Stimulated activated memory B cell treated with anti-CD40 and anti-IgM and Interleukin-4, amounts not matched to agents 10 μg/mL and 1 μg/mL and 100 μg/mL, for 72 hours (primary cell): ENCODE measurements around the gene TSPEAR.
"Not testable (repeated sequence)": the region's sequence is repeated elsewhere in the genome, so short reads cannot be mapped to it uniquely, and the experiment has no call there.

Experiments used
- ATAC-seq: fragments of 150-1000 bp; cut with Tn5 transposase; 2 replicates; pipeline ENCODE4 v1.10.0; 2021
- H3K27ac Mint-ChIP-seq: one replicate; pipeline ENCODE4 v1.8.0; 2022; ENCODE audit warnings: mild to moderate bottlenecking, mixed read lengths
- H3K27me3 Mint-ChIP-seq: one replicate; pipeline ENCODE4 v1.8.0; 2022; ENCODE audit warnings: mixed read lengths
- H3K36me3 Mint-ChIP-seq: one replicate; pipeline ENCODE4 v1.8.0; 2022; ENCODE audit warnings: mixed read lengths
- H3K4me1 Mint-ChIP-seq: one replicate; pipeline ENCODE4 v1.8.0; 2022; ENCODE audit warnings: mixed read lengths
- H3K4me3 Mint-ChIP-seq: one replicate; pipeline ENCODE4 v1.8.0; 2022; ENCODE audit warnings: mild to moderate bottlenecking, moderate library complexity, mixed read lengths
- H3K9me3 Mint-ChIP-seq: one replicate; pipeline ENCODE4 v1.8.0; 2022; ENCODE audit warnings: mixed read lengths

Gene TSPEAR

GRCh38 chr21:44692798-44693512, 18.4 kb downstream of the TSPEAR start:
- Mint-ChIP-seq H3K27ac (no peak overlapping the region), H3K27me3 (peaks cover 38% of the 10 kb centered on the region), H3K4me1 (no peaks in the 10 kb centered on the region), H3K9me3 (peaks cover 8% of the 10 kb centered on the region), H3K36me3 (no peaks in the 10 kb centered on the region), H3K4me3 (no peak overlapping the region)
- ATAC-seq = no peak

GRCh38 chr21:44691686-44692085, 19.7 kb downstream of the TSPEAR start:
- no peak for ATAC-seq
- peaks cover 38% of the 10 kb centered on the region for H3K27me3 Mint-ChIP-seq
- no peak overlapping the region for H3K4me3 Mint-ChIP-seq
- no peak overlapping the region for H3K27ac Mint-ChIP-seq
- H3K9me3 Mint-ChIP-seq = peaks cover 8% of the 10 kb centered on the region
- no peaks in the 10 kb centered on the region for H3K4me1 Mint-ChIP-seq
- no peaks in the 10 kb centered on the region for H3K36me3 Mint-ChIP-seq

- not testable (repeated sequence) for H3K9me3 Mint-ChIP-seq, H3K4me1 Mint-ChIP-seq, H3K4me3 Mint-ChIP-seq, ATAC-seq, H3K27ac Mint-ChIP-seq, H3K36me3 Mint-ChIP-seq
- H3K27me3 Mint-ChIP-seq = peaks cover 43% of the 10 kb centered on the region
These were observed 21.6 kb downstream of the TSPEAR start for GRCh38 chr21:44689740-44690139.

- H3K4me1 Mint-ChIP-seq = no peaks in the 10 kb centered on the region
- H3K27me3 Mint-ChIP-seq = peaks cover 60% of the 10 kb centered on the region
- H3K36me3 Mint-ChIP-seq = no peaks in the 10 kb centered on the region
- H3K27ac Mint-ChIP-seq = no peak overlapping the region
- ATAC-seq = no peak
- peaks cover under 1% of the 10 kb centered on the region for H3K9me3 Mint-ChIP-seq
- H3K4me3 Mint-ChIP-seq = no peak overlapping the region
These were observed 23.7 kb downstream of the TSPEAR start for GRCh38 chr21:44687671-44688070.

- Mint-ChIP-seq H3K27me3 (peaks cover 67% of the 10 kb centered on the region), H3K27ac (no peak overlapping the region), H3K36me3 (no peaks in the 10 kb centered on the region), H3K4me3 (no peak overlapping the region), H3K4me1 (no peaks in the 10 kb centered on the region), H3K9me3 (no peaks in the 10 kb centered on the region)
- ATAC-seq = no peak
These were observed 24.4 kb downstream of the TSPEAR start for GRCh38 chr21:44686843-44687561.

GRCh38 chr21:44686000-44686781, 25.2 kb downstream of the TSPEAR start:
- Mint-ChIP-seq H3K9me3 (no peaks in the 10 kb centered on the region), H3K4me3 (no peak overlapping the region), H3K4me1 (no peaks in the 10 kb centered on the region), H3K27me3 (peaks cover 75% of the 10 kb centered on the region), H3K27ac (no peak overlapping the region), H3K36me3 (no peaks in the 10 kb centered on the region)
- ATAC-seq = no peak

- H3K9me3 Mint-ChIP-seq, ATAC-seq, H3K27ac Mint-ChIP-seq, H3K36me3 Mint-ChIP-seq, H3K4me3 Mint-ChIP-seq, H3K4me1 Mint-ChIP-seq: not testable (repeated sequence)
- H3K27me3 Mint-ChIP-seq = peaks cover 86% of the 10 kb centered on the region
These were observed 26.3 kb downstream of the TSPEAR start for GRCh38 chr21:44685050-44685449.

GRCh38 chr21:44684483-44684882, 26.9 kb downstream of the TSPEAR start:
- Mint-ChIP-seq H3K27ac (no peak overlapping the region), H3K4me1 (no peaks in the 10 kb centered on the region), H3K36me3 (no peaks in the 10 kb centered on the region), H3K4me3 (no peak overlapping the region), H3K27me3 (peaks cover 90% of the 10 kb centered on the region), H3K9me3 (no peaks in the 10 kb centered on the region)
- no peak for ATAC-seq

GRCh38 chr21:44684077-44684476, 27.3 kb downstream of the TSPEAR start:
- Mint-ChIP-seq H3K27me3 (peaks cover 90% of the 10 kb centered on the region), H3K27ac (no peak overlapping the region), H3K4me3 (no peak overlapping the region), H3K4me1 (no peaks in the 10 kb centered on the region), H3K9me3 (no peaks in the 10 kb centered on the region), H3K36me3 (no peaks in the 10 kb centered on the region)
- no peak for ATAC-seq

- ATAC-seq = no peak
- no peaks in the 10 kb centered on the region for H3K36me3 Mint-ChIP-seq
- H3K27ac Mint-ChIP-seq = no peak overlapping the region
- H3K4me3 Mint-ChIP-seq = no peak overlapping the region
- H3K4me1 Mint-ChIP-seq = no peaks in the 10 kb centered on the region
- H3K9me3 Mint-ChIP-seq = no peaks in the 10 kb centered on the region
- peaks cover 77% of the 10 kb centered on the region for H3K27me3 Mint-ChIP-seq
These were observed 28.7 kb downstream of the TSPEAR start for GRCh38 chr21:44682580-44683151.

- H3K9me3 Mint-ChIP-seq = no peaks in the 10 kb centered on the region
- H3K27me3 Mint-ChIP-seq = peaks cover 70% of the 10 kb centered on the region
- no peak for ATAC-seq
- H3K4me1 Mint-ChIP-seq = no peaks in the 10 kb centered on the region
- H3K4me3 Mint-ChIP-seq = no peak within 1 kb of the TSS
- H3K27ac Mint-ChIP-seq = no peak within 1 kb of the TSS
- H3K36me3 Mint-ChIP-seq = no peaks in the 10 kb centered on the region
These were observed 29.4 kb downstream of the TSPEAR start, which contains the start of gene KRTAP12-1 for GRCh38 chr21:44681861-44682579. KRTAP12-1 (minus strand) TSS chr21:44682163; CDS start chr21:44682123, 40 bp downstream.

GRCh38 chr21:44681152-44681551, 30.2 kb downstream of the TSPEAR start:
- no peaks in the 10 kb centered on the region for H3K9me3 Mint-ChIP-seq
- H3K4me1 Mint-ChIP-seq = no peaks in the 10 kb centered on the region
- no peak for ATAC-seq
- no peak overlapping the region for H3K27ac Mint-ChIP-seq
- no peak overlapping the region for H3K4me3 Mint-ChIP-seq
- H3K27me3 Mint-ChIP-seq = peaks cover 62% of the 10 kb centered on the region
- no peaks in the 10 kb centered on the region for H3K36me3 Mint-ChIP-seq

GRCh38 chr21:44677881-44678280, 33.5 kb downstream of the TSPEAR start:
- no peak overlapping the region for H3K4me3 Mint-ChIP-seq
- peaks cover 2% of the 10 kb centered on the region for H3K9me3 Mint-ChIP-seq
- H3K27ac Mint-ChIP-seq = no peak overlapping the region
- peaks cover 46% of the 10 kb centered on the region for H3K27me3 Mint-ChIP-seq
- H3K36me3 Mint-ChIP-seq = no peaks in the 10 kb centered on the region
- H3K4me1 Mint-ChIP-seq = no peaks in the 10 kb centered on the region
- ATAC-seq = no peak

GRCh38 chr21:44671911-44672310, 39.5 kb downstream of the TSPEAR start:
- Mint-ChIP-seq H3K9me3 (peaks cover 14% of the 10 kb centered on the region), H3K27ac (no peak overlapping the region), H3K4me1 (no peaks in the 10 kb centered on the region), H3K27me3 (peaks cover 43% of the 10 kb centered on the region), H3K36me3 (no peaks in the 10 kb centered on the region), H3K4me3 (no peak overlapping the region)
- ATAC-seq = no peak
